H9 (cell line): ENCODE measurements around the gene ORM2. TPM values are rescaled to one million over a fixed set of nuclear protein-coding genes. Genes with fewer than 3 reads are reported as not detected.

ENCODE experiments used
- DNase-seq: peaks from one replicate; pipeline ENCODE4 v3.0.0-alpha.2; 2017
- H2AFZ ChIP-seq: one replicate; pipeline ENCODE4 v1.6.1; 2013; ENCODE audit warnings: mild to moderate bottlenecking, low read length, control low read depth, moderate library complexity
- H2AK5ac ChIP-seq: 2 replicates; pipeline ENCODE4 v1.6.1; 2013; ENCODE audit warnings: low read length, control low read depth, mixed read lengths; ENCODE audit not compliant: insufficient read length
- H2BK120ac ChIP-seq: one replicate; pipeline ENCODE4 v1.6.1; 2013; ENCODE audit warnings: low read depth, mild to moderate bottlenecking, low read length, control low read depth, inconsistent platforms; ENCODE audit not compliant: poor library complexity, severe bottlenecking
- H2BK12ac ChIP-seq: 2 replicates; pipeline ENCODE4 v1.6.1; 2013; ENCODE audit warnings: low read length, control low read depth, mixed read lengths, low read depth; ENCODE audit not compliant: insufficient read length
- H2BK15ac ChIP-seq: 2 replicates; pipeline ENCODE4 v1.6.1; 2013; ENCODE audit warnings: low read depth, low read length, control low read depth
- H2BK20ac ChIP-seq: one replicate; pipeline ENCODE4 v1.6.1; 2013; ENCODE audit warnings: low read depth, mild to moderate bottlenecking, low read length, control low read depth, inconsistent platforms; ENCODE audit not compliant: poor library complexity, severe bottlenecking
- H2BK5ac ChIP-seq: 2 replicates; pipeline ENCODE4 v1.6.1; 2013; ENCODE audit warnings: low read length, control low read depth, mixed read lengths; ENCODE audit not compliant: insufficient read length
- H3K14ac ChIP-seq: 2 replicates; pipeline ENCODE4 v1.6.1; 2013; ENCODE audit warnings: low read length, control low read depth; ENCODE audit not compliant: insufficient read depth
- H3K18ac ChIP-seq: 2 replicates; pipeline ENCODE4 v1.6.1; 2013; ENCODE audit warnings: low read depth, mild to moderate bottlenecking, mixed read lengths, low read length, control low read depth; ENCODE audit not compliant: insufficient read length
- H3K23ac ChIP-seq: 2 replicates; pipeline ENCODE4 v1.6.1; 2013; ENCODE audit warnings: low read length, control low read depth, mixed read lengths, low read depth; ENCODE audit not compliant: insufficient read length
- H3K23me2 ChIP-seq: 2 replicates; pipeline ENCODE4 v1.6.1; 2013; ENCODE audit warnings: low read depth, mild to moderate bottlenecking, mixed read lengths, low read length, control low read depth; ENCODE audit not compliant: insufficient read length, poor library complexity, severe bottlenecking
- H3K27ac ChIP-seq: 2 replicates; pipeline ENCODE4 v1.5.1; 2013; ENCODE audit warnings: low read length, control low read depth, mixed read lengths, low read depth; ENCODE audit not compliant: insufficient read length
- H3K27me3 ChIP-seq: 2 replicates; pipeline ENCODE4 v1.6.1; 2013; ENCODE audit warnings: low read length, control low read depth, inconsistent platforms; ENCODE audit not compliant: insufficient read depth
- H3K4ac ChIP-seq: 2 replicates; pipeline ENCODE4 v1.6.1; 2013; ENCODE audit warnings: low read depth, mild to moderate bottlenecking, control low read depth, inconsistent platforms, low read length, moderate library complexity
- H3K4me1 ChIP-seq: 2 replicates; pipeline ENCODE4 v1.6.1; 2013; ENCODE audit warnings: low read length, control low read depth, inconsistent platforms; ENCODE audit not compliant: insufficient read depth
- H3K4me2 ChIP-seq: 2 replicates; pipeline ENCODE4 v1.6.1; 2013; ENCODE audit warnings: low read length, control low read depth, mixed read lengths; ENCODE audit not compliant: insufficient read length, insufficient read depth
- H3K56ac ChIP-seq: 2 replicates; pipeline ENCODE4 v1.6.1; 2013; ENCODE audit warnings: low read depth, mild to moderate bottlenecking, mixed read lengths, low read length, control low read depth; ENCODE audit not compliant: insufficient read length
- H3K79me1 ChIP-seq: 2 replicates; pipeline ENCODE4 v1.6.1; 2013; ENCODE audit warnings: low read depth, mild to moderate bottlenecking, moderate library complexity, low read length, control low read depth, inconsistent platforms; ENCODE audit not compliant: insufficient read depth, poor library complexity, severe bottlenecking
- H3K79me2 ChIP-seq: 2 replicates; pipeline ENCODE4 v1.6.1; 2013; ENCODE audit warnings: low read length, control low read depth, inconsistent platforms; ENCODE audit not compliant: insufficient read depth
- H3K9ac ChIP-seq: 2 replicates; pipeline ENCODE4 v1.6.1; 2013; ENCODE audit warnings: low read length, control low read depth, mixed read lengths; ENCODE audit not compliant: insufficient read length; ENCODE audit errors: extremely low read depth
- H3K9me3 ChIP-seq: one replicate; pipeline ENCODE4 v1.6.1; 2013; ENCODE audit warnings: low read depth, low read length, inconsistent platforms; ENCODE audit not compliant: control insufficient read depth
- H3T11ph ChIP-seq: one replicate; pipeline ENCODE4 v1.6.1; 2013; ENCODE audit warnings: mild to moderate bottlenecking, low read length, control low read depth, inconsistent platforms
- H4K20me1 ChIP-seq: one replicate; pipeline ENCODE4 v1.6.1; 2013; ENCODE audit not compliant: control insufficient read depth, insufficient read length, insufficient read depth
- H4K5ac ChIP-seq: 2 replicates; pipeline ENCODE4 v1.6.1; 2013; ENCODE audit warnings: low read depth, mild to moderate bottlenecking, mixed read lengths, low read length, control low read depth; ENCODE audit not compliant: insufficient read length
- H4K8ac ChIP-seq: replicated peaks from 2 replicates; pipeline ENCODE4 v1.6.1; 2013; ENCODE audit warnings: low read length, control low read depth, mixed read lengths, low read depth; ENCODE audit not compliant: insufficient read length
- H4K91ac ChIP-seq: 2 replicates; pipeline ENCODE4 v1.6.1; 2013; ENCODE audit warnings: low read depth, mild to moderate bottlenecking, moderate library complexity, mixed read lengths, low read length, control low read depth; ENCODE audit not compliant: insufficient read length
- H3K27ac Mint-ChIP-seq, 3 experiments: 2 replicates in 2 of 3; 3 replicates in 1 of 3; pipeline ENCODE4 v1.8.0; 2020 to 2021; ENCODE audit warnings: mixed read lengths in 3 of 3, mild to moderate bottlenecking in 1 of 3, moderate library complexity in 1 of 3
- H3K27me3 Mint-ChIP-seq: 2 replicates; pipeline ENCODE4 v1.8.0; 2021; ENCODE audit warnings: low read depth, mild to moderate bottlenecking, moderate library complexity, mixed read lengths
- H3K36me3 Mint-ChIP-seq, 3 experiments: 2 replicates in 2 of 3; 3 replicates in 1 of 3; pipeline ENCODE4 v1.8.0; 2020 to 2021; ENCODE audit warnings: low read depth in 3 of 3, mixed read lengths in 3 of 3; ENCODE audit not compliant: insufficient read depth in 1 of 3
- H3K4me1 Mint-ChIP-seq, 2 experiments: 2 replicates each; pipeline ENCODE4 v1.8.0; 2020; ENCODE audit warnings: mixed read lengths in 2 of 2
- H3K4me3 Mint-ChIP-seq, 2 experiments: 2 replicates in 1 of 2; 3 replicates in 1 of 2; pipeline ENCODE4 v1.8.0; 2020 to 2021; ENCODE audit warnings: mild to moderate bottlenecking in 2 of 2, mixed read lengths in 2 of 2, moderate library complexity in 1 of 2
- H3K9me3 Mint-ChIP-seq, 2 experiments: 2 replicates in 1 of 2; 3 replicates in 1 of 2; pipeline ENCODE4 v1.8.0; 2020; ENCODE audit warnings: mild to moderate bottlenecking in 2 of 2, mixed read lengths in 2 of 2, moderate library complexity in 1 of 2
- WGBS: extraction: QIAGEN DNeasy Blood & Tissue Kit; methylation state at CpG from one replicate; pipeline ENCODE4 v1.1.7; 2013; ENCODE audit warnings: missing lambda C conversion rate, low lambda C conversion rate, mixed read lengths; ENCODE audit not compliant: insufficient read length; ENCODE audit errors: extremely low coverage; 5-methylcytosine and 5-hydroxymethylcytosine counted together
- total RNA-seq: library from RNA; stranded (reverse); gene quantifications from 2 replicates; pipeline ENCODE4 v1.2.1, GENCODE V29; 2021
- TF ChIP-seq, protein P1 (sequence below): fragments of 200-600 bp; sonication (generic); conservative IDR thresholded peaks from 3 replicates; pipeline ENCODE4 v1.8.0; 2021; ENCODE audit warnings: antibody characterized with exemption, mild to moderate bottlenecking

ORM2 gene
- total RNA-seq, 1 experiment from 2014 or later = 1.2 TPM

DNA sequence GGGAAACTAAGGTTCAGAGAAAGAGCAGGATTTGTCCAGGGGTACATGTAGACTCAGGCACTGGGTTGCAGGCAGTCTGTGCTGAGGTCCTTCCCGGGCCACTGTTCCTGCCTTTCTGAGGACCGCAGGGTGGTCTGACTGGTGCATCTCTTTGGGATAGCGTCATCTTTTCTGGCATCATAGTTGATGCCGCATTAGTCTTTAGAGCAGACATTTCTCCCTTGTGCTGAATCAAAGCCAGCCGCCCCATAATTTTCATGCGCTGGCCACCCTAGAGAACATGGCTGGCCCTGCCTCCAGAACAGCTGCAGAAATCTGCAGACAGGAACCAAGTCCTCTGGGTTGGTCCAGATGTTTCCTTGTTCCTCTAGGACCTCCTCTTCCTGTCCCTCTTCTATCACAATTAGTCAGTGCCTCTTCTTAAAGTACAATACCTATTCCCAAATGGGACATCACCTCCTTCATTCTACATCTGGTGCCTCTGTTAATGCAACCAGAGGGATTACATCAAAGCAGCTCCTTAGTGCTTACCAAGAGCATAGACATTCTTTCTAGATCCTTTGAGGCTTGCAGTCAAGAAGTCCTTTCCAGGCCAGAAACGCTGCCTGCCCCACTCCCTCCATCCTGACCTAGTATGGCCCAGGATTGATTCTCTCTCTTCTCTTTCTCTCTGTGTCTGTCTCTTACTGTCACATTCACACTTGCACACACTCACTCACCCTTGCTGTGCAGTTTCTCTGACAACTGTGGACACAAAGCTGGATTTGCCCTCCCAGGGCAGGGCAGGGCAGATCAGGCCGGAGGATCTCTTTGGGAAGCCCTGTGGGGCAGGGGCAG is 48.8 kb upstream of the ORM2 start:
- H2BK20ac ChIP-seq = no peak overlapping the region
- H3K9ac ChIP-seq = no peak overlapping the region
- peak; percentile 10 for DNase-seq
- no peaks in the 10 kb centered on the region for H3K4me1 ChIP-seq
- no peaks in the 10 kb centered on the region for H3K23me2 ChIP-seq
- H3K4me2 ChIP-seq = no peak overlapping the region
- H3K18ac ChIP-seq = no peak overlapping the region
- H3K9me3 Mint-ChIP-seq = no peaks in the 10 kb centered on the region; a peak in 1 of 5 replicates
- peaks cover 4 to 9% of the 10 kb centered on the region in 2 experiments; a peak in 3 of 4 replicates for H3K4me1 Mint-ChIP-seq
- no peak overlapping the region for H4K5ac ChIP-seq
- no peak overlapping the region for H4K8ac ChIP-seq
- H2AK5ac ChIP-seq = no peak overlapping the region
- H3K23ac ChIP-seq = no peak overlapping the region
- H2BK15ac ChIP-seq = no peak overlapping the region
- no peaks in the 10 kb centered on the region for H3K79me1 ChIP-seq
- 0 out of 7 replicates have a peak overlapping the region, but pooled peaks of 1 of the 3 experiments have one; percentile 39 for H3K27ac Mint-ChIP-seq
- H3K27me3 ChIP-seq = no peaks in the 10 kb centered on the region
- no peak overlapping the region; the same call in 1 of the 2 replicates for H3K14ac ChIP-seq
- no peak overlapping the region for H2BK12ac ChIP-seq
- H4K91ac ChIP-seq = no peak overlapping the region
- no peaks in the 10 kb centered on the region for H3K9me3 ChIP-seq
- no peak overlapping the region for H3K4me3 Mint-ChIP-seq
- no peak overlapping the region for H2AFZ ChIP-seq
- H4K20me1 ChIP-seq = no peaks in the 10 kb centered on the region
- H3K4ac ChIP-seq = no peak overlapping the region
- H2BK5ac ChIP-seq = no peak overlapping the region
- no peak overlapping the region for H3T11ph ChIP-seq
- no peaks in the 10 kb centered on the region; the same call in 1 of the 2 replicates for H3K27me3 Mint-ChIP-seq
- H3K79me2 ChIP-seq = no peaks in the 10 kb centered on the region
- no peak overlapping the region for H2BK120ac ChIP-seq
- peaks cover 0 to 9% (median 2%) of the 10 kb centered on the region in 3 experiments; a peak in 4 of 7 replicates for H3K36me3 Mint-ChIP-seq
- H3K27ac ChIP-seq = no peak overlapping the region
- WGBS = no CpG with 5 or more reads among the region's 8 CpGs
- no peak overlapping the region for H3K56ac ChIP-seq
- TF ChIP-seq, protein P1, sequence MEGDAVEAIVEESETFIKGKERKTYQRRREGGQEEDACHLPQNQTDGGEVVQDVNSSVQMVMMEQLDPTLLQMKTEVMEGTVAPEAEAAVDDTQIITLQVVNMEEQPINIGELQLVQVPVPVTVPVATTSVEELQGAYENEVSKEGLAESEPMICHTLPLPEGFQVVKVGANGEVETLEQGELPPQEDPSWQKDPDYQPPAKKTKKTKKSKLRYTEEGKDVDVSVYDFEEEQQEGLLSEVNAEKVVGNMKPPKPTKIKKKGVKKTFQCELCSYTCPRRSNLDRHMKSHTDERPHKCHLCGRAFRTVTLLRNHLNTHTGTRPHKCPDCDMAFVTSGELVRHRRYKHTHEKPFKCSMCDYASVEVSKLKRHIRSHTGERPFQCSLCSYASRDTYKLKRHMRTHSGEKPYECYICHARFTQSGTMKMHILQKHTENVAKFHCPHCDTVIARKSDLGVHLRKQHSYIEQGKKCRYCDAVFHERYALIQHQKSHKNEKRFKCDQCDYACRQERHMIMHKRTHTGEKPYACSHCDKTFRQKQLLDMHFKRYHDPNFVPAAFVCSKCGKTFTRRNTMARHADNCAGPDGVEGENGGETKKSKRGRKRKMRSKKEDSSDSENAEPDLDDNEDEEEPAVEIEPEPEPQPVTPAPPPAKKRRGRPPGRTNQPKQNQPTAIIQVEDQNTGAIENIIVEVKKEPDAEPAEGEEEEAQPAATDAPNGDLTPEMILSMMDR = no peak
